Activated CD4-positive, alpha-beta memory T cell treated with anti-CD3 and anti-CD28 coated beads, Interleukin-2, amount 10 ng/mL, durations not matched to agents 7 days and 5 days (primary cell): ENCODE measurements around the gene CCDC88C. TPM values are rescaled to one million over a fixed set of nuclear protein-coding genes. Genes with fewer than 3 reads are reported as not detected.
A peak's percentile ranks its signal among the peaks of the same experiment; 100 is the strongest.

Experiments
- CTCF ChIA-PET: fragments of 350-600 bp; sonication (Branson Sonifier 250); formaldehyde crosslinking; loops from one replicate; lab custom pipeline; 2021; ENCODE audit warnings: antibody characterized with exemption, inconsistent platforms; lab: Charles Lee
- POLR2A ChIA-PET: fragments of 350-600 bp; sonication (Branson Sonifier 250); formaldehyde crosslinking; loops from one replicate; lab custom pipeline; 2021; ENCODE audit warnings: antibody characterized with exemption; lab: Charles Lee
- DNase-seq: peaks from one replicate; pipeline ENCODE4 v3.0.0-alpha.2; 2020
- H3K27ac Mint-ChIP-seq: one replicate; pipeline ENCODE4 v1.8.0; 2021; ENCODE audit warnings: mild to moderate bottlenecking, mixed read lengths
- H3K27me3 Mint-ChIP-seq: one replicate; pipeline ENCODE4 v1.8.0; 2021; ENCODE audit warnings: mixed read lengths
- H3K36me3 Mint-ChIP-seq: one replicate; pipeline ENCODE4 v1.8.0; 2021; ENCODE audit warnings: low read depth, mixed read lengths
- H3K4me1 Mint-ChIP-seq: one replicate; pipeline ENCODE4 v1.8.0; 2021; ENCODE audit warnings: mixed read lengths
- H3K4me3 Mint-ChIP-seq: one replicate; pipeline ENCODE4 v1.8.0; 2021; ENCODE audit warnings: mild to moderate bottlenecking, mixed read lengths
- H3K9me3 Mint-ChIP-seq: one replicate; pipeline ENCODE4 v1.8.0; 2021; ENCODE audit warnings: mixed read lengths
- total RNA-seq, 2 experiments: library from RNA; stranded (reverse); gene quantifications; one replicate each; pipeline ENCODE4 v1.2.3, GENCODE V29; 2021

CCDC88C gene
- total RNA-seq, 2 experiments from 2014 or later, result 168 to 175 TPM

GRCh38 chr14:91381801-91382670, 35.6 kb downstream of the CCDC88C start:
- H3K4me3 Mint-ChIP-seq, result no peak overlapping the region
- H3K9me3 Mint-ChIP-seq, result no peaks in the 10 kb centered on the region
- CTCF ChIA-PET, result no interaction called here
- H3K36me3 Mint-ChIP-seq, result peaks cover 63% of the 10 kb centered on the region
- H3K27me3 Mint-ChIP-seq, result no peaks in the 10 kb centered on the region
- H3K4me1 Mint-ChIP-seq, result peaks cover 90% of the 10 kb centered on the region
- peak overlapping the region; percentile 22 for H3K27ac Mint-ChIP-seq
- no peak for DNase-seq
- POLR2A ChIA-PET, result interaction anchor here (1.2 to 1.8 kb wide), 2 partner anchors 8 to 16 kb away, joined by 3 to 4 read pairs; no protein-coding TSS in a partner anchor

DNA sequence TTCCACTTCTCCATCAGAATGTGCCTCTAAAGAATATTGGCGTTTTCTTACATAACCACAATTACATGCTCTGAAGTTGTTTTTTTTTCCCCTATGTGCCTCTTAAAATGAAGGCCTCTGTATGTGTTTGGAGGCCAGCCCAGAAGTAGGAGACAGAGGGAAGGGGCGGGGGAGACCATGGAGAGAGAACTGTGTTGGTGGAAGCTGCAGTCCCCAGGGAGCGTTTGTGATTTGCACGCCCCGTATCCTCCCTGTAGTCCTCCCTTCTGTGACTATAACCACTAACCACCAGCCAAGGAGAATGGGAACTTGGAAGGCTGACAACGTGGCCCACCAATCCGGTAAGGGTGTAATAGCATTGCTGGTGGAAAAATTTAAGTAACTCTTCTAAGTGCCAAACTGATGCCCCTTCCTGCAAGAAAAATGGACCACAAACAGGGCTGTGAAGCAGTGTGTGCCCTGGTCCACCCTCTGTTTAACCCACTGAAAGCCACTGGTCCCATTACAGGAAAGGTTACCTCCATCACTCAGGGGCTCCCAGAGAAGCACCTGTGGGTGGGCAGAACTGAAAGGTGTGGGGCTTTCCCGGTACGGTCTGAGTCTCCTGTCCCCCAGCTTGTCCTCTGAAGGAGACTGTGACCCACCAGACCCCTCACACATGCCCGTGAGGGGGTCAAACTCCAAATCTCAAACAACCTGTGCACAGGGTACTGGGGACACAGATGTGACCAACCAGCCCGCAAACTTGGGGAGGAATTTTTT, 36.8 kb downstream of the CCDC88C start:
- Mint-ChIP-seq H3K27me3 (no peaks in the 10 kb centered on the region), H3K4me3 (no peak overlapping the region), H3K36me3 (peaks cover 59% of the 10 kb centered on the region), H3K4me1 (peaks cover 93% of the 10 kb centered on the region), H3K27ac (peak overlapping the region; percentile 41), H3K9me3 (no peaks in the 10 kb centered on the region)
- ChIA-PET CTCF (interaction anchor here (2.3 kb wide), 1 partner anchor 26 kb away, joined by 4 read pairs; no protein-coding TSS in a partner anchor), POLR2A (interaction anchor here (1.8 kb wide), 1 partner anchor 17 kb away, joined by 4 read pairs; no protein-coding TSS in a partner anchor)
- no peak for DNase-seq

DNA sequence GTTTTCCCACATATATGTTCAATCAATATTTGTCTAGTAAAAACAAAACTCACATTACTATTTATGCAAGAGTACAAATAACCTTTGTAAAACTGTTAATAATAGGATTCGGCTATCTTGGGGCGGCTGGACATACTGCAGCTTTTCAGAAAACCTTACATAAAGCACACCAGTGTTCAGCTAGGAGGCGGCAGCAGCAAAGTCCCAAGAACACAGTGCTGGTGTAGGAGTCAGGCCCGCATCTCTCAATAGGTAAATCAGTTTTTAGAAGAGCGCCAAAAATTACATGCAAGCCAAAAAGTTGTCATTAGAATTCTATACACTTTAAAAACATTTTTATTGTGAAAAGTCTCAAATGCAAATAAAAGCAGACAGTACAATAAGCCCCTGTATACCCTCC, 37.5 kb downstream of the CCDC88C start:
- Mint-ChIP-seq H3K4me3 (no peak overlapping the region), H3K36me3 (peaks cover 62% of the 10 kb centered on the region), H3K27me3 (no peaks in the 10 kb centered on the region), H3K9me3 (no peaks in the 10 kb centered on the region), H3K4me1 (peaks cover 98% of the 10 kb centered on the region), H3K27ac (no peak overlapping the region)
- ChIA-PET CTCF (interaction anchor here (1.5 to 2.3 kb wide), 2 partner anchors 25 to 57 kb away, joined by 4 read pairs; no protein-coding TSS in a partner anchor), POLR2A (interaction anchor here (1.2 to 10.7 kb wide), 3 partner anchors 18 to 59 kb away, joined by 3 to 135 read pairs (median 4); partner anchors contain the start of gene CCDC88C)
- no peak for DNase-seq

- H3K36me3 Mint-ChIP-seq, result peaks cover 62% of the 10 kb centered on the region
- no peaks in the 10 kb centered on the region for H3K9me3 Mint-ChIP-seq
- no peaks in the 10 kb centered on the region for H3K27me3 Mint-ChIP-seq
- H3K27ac Mint-ChIP-seq, result peak overlapping the region; percentile 38
- H3K4me3 Mint-ChIP-seq, result no peak overlapping the region
- DNase-seq, result no peak
- peaks cover 98% of the 10 kb centered on the region for H3K4me1 Mint-ChIP-seq
- CTCF ChIA-PET, result interaction anchor here (1.5 to 2.3 kb wide), 2 partner anchors 24 to 56 kb away, joined by 4 read pairs; no protein-coding TSS in a partner anchor
- POLR2A ChIA-PET, result interaction anchor here (1.2 to 10.7 kb wide), 3 partner anchors 9 to 58 kb away, joined by 3 to 135 read pairs (median 4); partner anchors contain the start of gene CCDC88C
Observed at GRCh38 chr14:91379579-91379932, 38.1 kb downstream of the CCDC88C start.

DNA sequence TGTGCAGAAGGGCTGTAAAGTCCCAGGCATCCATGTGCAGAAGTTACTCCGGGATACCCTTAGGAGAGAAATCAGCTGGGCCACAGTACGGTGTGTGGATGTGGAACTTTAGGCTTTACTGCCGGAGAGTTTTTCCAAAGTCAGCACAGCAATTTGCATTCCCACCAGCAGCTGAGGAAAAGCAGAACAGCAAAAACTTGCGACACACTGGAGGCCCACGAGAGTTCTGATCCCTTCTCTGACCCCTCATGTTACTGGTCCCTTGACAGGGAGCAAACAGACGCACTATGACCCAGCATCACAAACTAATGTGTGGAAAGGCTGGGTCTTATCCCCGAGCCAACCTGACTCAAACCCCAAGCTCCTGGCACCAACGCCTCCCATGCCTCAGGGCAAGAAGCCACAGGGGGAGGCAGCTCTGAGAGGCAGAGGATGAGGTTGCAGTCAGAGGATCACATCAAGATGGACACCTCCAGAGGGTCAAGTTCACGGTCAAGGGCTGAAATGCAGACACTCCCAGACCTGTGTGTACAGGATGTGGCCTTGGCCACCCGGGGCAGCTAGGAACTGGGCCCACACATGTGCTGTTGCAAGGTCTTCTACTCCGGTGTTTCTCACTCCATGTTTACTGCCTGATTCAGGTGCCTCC, 38.6 kb downstream of the CCDC88C start:
- H3K4me1 Mint-ChIP-seq, result peaks cover 99% of the 10 kb centered on the region
- H3K27me3 Mint-ChIP-seq, result no peaks in the 10 kb centered on the region
- ChIA-PET POLR2A (interaction anchor here (1.0 to 10.7 kb wide), 4 partner anchors 10 to 58 kb away, joined by 3 to 135 read pairs (median 5); partner anchors contain the start of gene CCDC88C), CTCF (interaction anchor here (0.5 to 2.3 kb wide), 6 partner anchors 8 to 56 kb away, joined by 3 to 4 read pairs (median 3); no protein-coding TSS in a partner anchor)
- no peak overlapping the region for H3K4me3 Mint-ChIP-seq
- H3K9me3 Mint-ChIP-seq, result no peaks in the 10 kb centered on the region
- peaks cover 63% of the 10 kb centered on the region for H3K36me3 Mint-ChIP-seq
- no peak for DNase-seq
- peak overlapping the region; percentile 77 for H3K27ac Mint-ChIP-seq

DNA sequence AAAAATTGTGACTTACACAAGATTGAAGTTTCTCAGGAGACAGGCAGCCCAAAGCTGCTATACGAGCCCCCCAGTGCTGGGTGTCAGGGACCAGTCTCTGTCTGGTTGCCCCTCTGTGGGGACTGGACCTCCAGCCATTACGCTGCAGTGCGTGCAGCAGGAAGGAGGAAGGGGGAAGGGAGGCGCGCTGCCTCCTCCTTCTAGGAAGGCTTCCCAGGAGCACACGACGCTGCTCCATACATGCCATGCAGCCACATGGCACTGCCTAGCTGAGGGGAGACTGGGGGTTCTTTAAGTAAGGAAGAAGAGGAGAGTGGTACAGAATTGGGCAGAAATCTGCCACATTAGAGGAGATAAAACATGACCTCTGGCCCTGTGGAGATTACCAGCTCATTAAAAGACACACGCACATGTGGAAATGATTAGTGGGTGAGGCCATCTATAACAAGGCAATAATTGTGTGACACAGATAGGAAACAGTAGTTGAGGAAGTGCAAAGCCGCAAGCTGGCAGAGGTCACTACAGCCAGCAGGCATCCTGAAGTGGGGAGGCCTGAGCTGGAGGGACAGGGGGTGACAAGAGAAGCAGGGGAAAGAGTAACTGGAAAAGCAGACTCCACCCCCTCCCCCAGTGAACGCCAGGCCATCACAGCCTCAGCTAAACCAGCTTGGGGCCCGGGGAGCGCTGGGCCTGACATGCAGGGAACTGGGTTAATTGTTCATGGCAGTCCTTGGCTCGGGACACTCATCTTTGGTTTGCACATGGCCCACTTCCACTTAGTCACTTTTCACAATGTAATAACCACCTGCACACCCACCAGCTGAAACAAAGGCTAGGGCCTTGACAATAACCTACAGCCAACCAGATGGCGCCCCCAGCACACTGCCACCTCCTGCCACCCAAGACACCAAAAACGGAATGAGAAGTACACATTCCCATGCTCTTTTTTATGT, 39.6 kb downstream of the CCDC88C start:
- H3K4me3 Mint-ChIP-seq, result no peak overlapping the region
- CTCF ChIA-PET, result interaction anchor here (0.9 to 1.6 kb wide), 7 partner anchors 9 to 54 kb away, joined by 3 to 6 read pairs (median 3); no protein-coding TSS in a partner anchor

DNA sequence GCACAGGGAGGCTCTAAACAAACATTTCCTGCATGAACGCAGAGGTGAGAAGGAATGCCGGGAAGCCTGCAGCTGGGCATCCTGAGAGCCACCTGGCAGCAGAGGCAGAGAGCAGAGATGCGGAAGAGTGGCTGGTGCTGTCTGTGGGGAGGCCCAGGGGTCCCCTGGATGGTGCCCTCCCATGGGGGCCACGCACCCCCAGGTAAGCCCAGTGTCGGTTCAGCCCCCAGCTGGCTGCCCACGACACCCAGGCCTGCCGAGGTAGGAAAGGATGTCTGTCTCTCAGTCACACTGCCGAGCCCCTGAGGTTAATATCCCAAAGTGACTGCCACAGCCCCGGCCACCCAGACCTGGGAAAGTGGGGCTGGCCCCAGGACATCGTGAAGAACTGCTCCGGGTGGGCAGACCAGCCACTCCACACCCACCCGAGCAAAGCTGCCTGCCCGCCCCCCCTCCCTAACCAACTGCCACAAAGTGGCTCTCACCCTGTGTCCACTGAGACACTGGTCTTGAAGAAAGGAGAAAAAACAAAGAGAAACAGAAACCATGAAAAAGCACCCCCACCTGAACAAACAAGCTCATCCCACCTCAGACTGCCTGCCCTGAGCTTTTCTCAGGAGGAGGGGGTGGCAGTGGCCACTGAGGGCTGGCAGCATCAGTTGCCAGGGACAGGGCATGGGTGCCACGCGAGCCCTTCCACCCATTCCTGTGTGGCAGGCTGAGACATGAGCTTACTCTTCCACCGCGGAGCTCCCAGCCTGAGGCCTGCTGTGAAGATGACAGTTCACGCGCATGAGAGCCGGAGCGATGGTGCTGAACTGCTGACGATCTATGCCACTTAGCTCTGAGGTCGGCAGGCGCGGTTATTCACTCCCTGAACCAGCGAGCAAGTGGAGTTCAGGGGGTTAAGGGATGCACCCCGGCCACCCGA, 40.8 kb downstream of the CCDC88C start:
- Mint-ChIP-seq H3K4me1 (peaks cover 99% of the 10 kb centered on the region), H3K27me3 (no peaks in the 10 kb centered on the region), H3K4me3 (no peak overlapping the region)

More for the DNA sequence above, 39.6 kb downstream of the CCDC88C start:
- Mint-ChIP-seq H3K9me3 (no peaks in the 10 kb centered on the region), H3K27me3 (no peaks in the 10 kb centered on the region), H3K4me1 (peaks cover 99% of the 10 kb centered on the region), H3K36me3 (peaks cover 55% of the 10 kb centered on the region), H3K27ac (peak overlapping the region; percentile 77)
- DNase-seq, result no peak
- POLR2A ChIA-PET, result interaction anchor here (0.7 to 10.7 kb wide), 10 partner anchors 11 to 132 kb away, joined by 3 to 135 read pairs (median 4); partner anchors contain the start of gene CCDC88C

DNA sequence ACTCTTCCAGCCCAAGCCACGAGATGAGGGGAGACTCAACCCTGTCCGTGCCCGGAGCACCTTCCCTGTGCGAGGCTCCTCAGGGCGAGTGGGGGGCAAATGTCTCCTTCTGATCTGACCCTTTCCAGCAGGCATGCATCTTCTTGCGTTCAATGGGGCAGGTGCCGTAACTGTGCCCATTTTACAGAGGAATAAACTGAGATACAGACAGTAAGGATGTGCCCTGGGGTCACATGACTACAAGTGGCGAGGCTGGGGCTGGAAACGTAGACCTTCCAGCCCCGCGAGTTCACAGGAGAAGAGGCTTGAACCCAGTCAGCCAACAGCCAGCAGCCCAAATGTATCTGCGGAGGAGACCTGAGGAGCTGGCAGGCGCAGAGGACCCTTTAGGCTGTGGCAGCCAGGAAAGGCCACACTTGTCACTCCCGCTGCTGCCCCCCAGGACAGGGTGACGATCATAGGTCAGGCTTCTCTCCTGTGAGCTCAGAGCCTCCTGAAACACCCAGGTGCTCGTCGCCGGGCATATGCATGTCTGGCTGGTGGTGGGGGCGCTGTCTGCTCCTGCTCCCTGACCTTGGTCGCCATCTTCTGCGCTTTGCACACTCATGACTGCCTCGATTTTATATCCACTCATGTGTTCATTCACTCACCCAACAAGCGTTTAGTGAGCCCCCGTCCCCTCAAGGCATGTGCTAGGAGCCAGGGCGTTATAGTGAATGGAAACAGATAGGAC, 41.7 kb downstream of the CCDC88C start:
- DNase-seq, result no peak
- peak overlapping the region; percentile 94 for H3K27ac Mint-ChIP-seq
- no peaks in the 10 kb centered on the region for H3K9me3 Mint-ChIP-seq
- CTCF ChIA-PET, result interaction anchor here (1.1 to 3.6 kb wide), 2 partner anchors 41 to 52 kb away, joined by 3 to 18 read pairs; partner anchors contain the start of gene CCDC88C
- H3K36me3 Mint-ChIP-seq, result peaks cover 49% of the 10 kb centered on the region
- POLR2A ChIA-PET, result interaction anchor here (0.7 to 10.7 kb wide), 9 partner anchors 9 to 65 kb away, joined by 3 to 135 read pairs (median 8); partner anchors contain the start of gene CCDC88C
- H3K4me3 Mint-ChIP-seq, result peak overlapping the region; percentile 11
- no peaks in the 10 kb centered on the region for H3K27me3 Mint-ChIP-seq
- peaks cover 99% of the 10 kb centered on the region for H3K4me1 Mint-ChIP-seq

More for the DNA sequence above, 40.8 kb downstream of the CCDC88C start:
- peaks cover 44% of the 10 kb centered on the region for H3K36me3 Mint-ChIP-seq
- DNase-seq, result no peak
- POLR2A ChIA-PET, result interaction anchor here (0.7 to 10.7 kb wide), 9 partner anchors 10 to 133 kb away, joined by 3 to 135 read pairs (median 3); partner anchors contain the start of gene CCDC88C
- CTCF ChIA-PET, result interaction anchor here (1.1 to 1.5 kb wide), 3 partner anchors 21 to 53 kb away, joined by 3 to 6 read pairs (median 4); no protein-coding TSS in a partner anchor
- peak overlapping the region; percentile 46 for H3K27ac Mint-ChIP-seq
- H3K9me3 Mint-ChIP-seq, result no peaks in the 10 kb centered on the region

- DNase-seq, result peak; percentile 55
- POLR2A ChIA-PET, result interaction anchor here (0.9 to 10.7 kb wide), 16 partner anchors 8 to 546 kb away, joined by 3 to 135 read pairs (median 9); partner anchors contain the start of genes CCDC88C, PPP4R3A and TC2N
- H3K27ac Mint-ChIP-seq, result peak overlapping the region; percentile 94
- H3K4me1 Mint-ChIP-seq, result peaks cover 99% of the 10 kb centered on the region
- H3K4me3 Mint-ChIP-seq, result peak overlapping the region; percentile 71
- peaks cover 49% of the 10 kb centered on the region for H3K36me3 Mint-ChIP-seq
- no peaks in the 10 kb centered on the region for H3K9me3 Mint-ChIP-seq
- CTCF ChIA-PET, result interaction anchor here (0.7 to 3.6 kb wide), 8 partner anchors 23 to 87 kb away, joined by 3 to 18 read pairs (median 4); partner anchors contain the start of gene CCDC88C
- no peaks in the 10 kb centered on the region for H3K27me3 Mint-ChIP-seq
Observed at GRCh38 chr14:91374879-91375702, 42.5 kb downstream of the CCDC88C start.
